HG03064 (cell line): ENCODE measurements around the gene ATP5MK.
A peak's percentile ranks its signal among the peaks of the same experiment; 100 is the strongest.
"Not testable (repeated sequence)": the region's sequence is repeated elsewhere in the genome, so short reads cannot be mapped to it uniquely, and the experiment has no call there.

Experiments used
- ATAC-seq: cut with Tn5 transposase; IDR thresholded peaks from one replicate; pipeline ENCODE4 v1.9.1; 2021; ENCODE audit warnings: low read depth; ENCODE audit not compliant: unreplicated experiment

ATP5MK gene, protein sequence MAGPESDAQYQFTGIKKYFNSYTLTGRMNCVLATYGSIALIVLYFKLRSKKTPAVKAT

DNA sequence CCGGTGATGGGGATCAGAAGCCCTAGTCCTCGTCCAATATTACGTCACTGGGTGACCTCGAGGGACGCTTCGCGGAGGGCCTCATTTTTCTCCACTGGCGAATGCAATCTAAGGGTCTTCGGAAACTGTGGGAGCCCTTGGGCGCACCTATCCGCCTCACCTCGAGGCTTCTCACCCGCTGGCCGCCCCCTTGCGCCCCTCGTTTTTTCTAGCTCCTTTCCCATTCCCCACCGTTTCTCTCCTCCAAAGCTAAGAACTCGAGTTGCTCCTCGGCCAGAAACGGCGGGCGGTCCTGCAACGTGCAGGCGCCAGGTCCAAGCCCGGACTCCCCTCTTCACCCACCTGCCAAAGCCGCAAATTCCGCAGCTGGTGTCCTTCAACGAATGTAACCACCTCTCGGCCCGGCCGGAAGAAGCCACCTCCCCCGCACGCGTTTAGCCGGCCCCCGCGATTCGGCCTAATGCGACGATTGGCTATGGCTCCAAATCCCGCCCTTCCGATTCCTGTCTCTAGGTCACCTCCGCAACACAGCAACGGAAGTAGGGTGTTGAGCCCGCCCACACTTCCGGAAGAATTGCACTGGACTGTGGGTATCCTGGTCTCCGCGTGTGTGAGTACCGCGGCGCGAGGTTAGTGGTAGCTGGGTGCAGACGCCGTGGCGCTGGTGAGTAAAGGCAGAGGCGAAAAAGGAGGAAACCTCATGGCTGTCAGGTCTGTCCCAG lies at the start of gene ATP5MK, which contains the start of gene PDCD11:
Gene ATP5MK (minus strand): TSS at position 409 of the 722 bp plus-strand sequence. CDS start 4,018 bp downstream, outside the sequence.
Gene PDCD11 (plus strand): TSS at position 560 of the 722 bp plus-strand sequence. CDS start 1,801 bp downstream, outside the sequence.
- ATAC-seq: peak; percentile 98

- no peak for ATAC-seq
Observed at GRCh38 chr10:103445366-103445765, 49.1 kb upstream of the ATP5MK start.

- no peak for ATAC-seq
Observed at GRCh38 chr10:103444478-103444877, 48.2 kb upstream of the ATP5MK start.

DNA sequence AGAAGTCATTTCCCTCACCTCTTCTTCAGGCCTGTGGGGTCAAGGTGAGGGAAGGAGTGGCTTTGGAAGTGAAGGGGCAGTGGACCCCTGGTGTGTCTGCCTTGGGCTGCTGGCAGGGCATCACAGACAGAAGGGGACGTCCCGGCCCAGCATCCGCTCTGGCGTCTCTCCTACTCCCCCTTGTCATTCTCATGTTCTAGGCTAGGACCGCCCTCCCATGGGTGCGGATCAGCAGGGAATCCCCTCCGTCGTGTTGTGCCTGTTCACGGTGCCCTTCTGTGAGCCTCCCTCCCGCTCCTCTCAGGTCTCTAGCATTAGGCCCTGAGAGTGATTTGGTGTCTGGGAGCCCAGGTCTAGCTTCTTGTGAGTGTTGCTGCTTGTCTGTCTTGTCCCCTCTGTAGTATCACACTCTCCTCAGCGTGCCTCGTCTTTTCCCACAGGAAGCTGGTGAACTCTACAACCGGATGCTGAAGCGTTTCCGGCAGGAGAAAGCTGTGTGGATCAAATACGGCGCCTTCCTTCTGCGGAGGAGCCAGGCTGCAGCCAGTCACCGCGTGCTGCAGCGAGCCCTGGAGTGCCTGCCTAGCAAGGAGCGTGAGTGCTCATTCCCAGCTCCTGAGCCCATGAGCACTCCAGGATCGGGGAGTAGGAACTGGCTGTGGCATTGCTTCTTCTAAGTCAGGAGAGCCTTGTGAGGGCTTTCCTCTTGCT lies 47.4 kb upstream of the ATP5MK start:
- ATAC-seq: no peak

- no peak for ATAC-seq
Observed at GRCh38 chr10:103442031-103442461, 45.8 kb upstream of the ATP5MK start.

GRCh38 chr10:103441611-103442010 lies 45.3 kb upstream of the ATP5MK start:
- ATAC-seq: no peak

DNA sequence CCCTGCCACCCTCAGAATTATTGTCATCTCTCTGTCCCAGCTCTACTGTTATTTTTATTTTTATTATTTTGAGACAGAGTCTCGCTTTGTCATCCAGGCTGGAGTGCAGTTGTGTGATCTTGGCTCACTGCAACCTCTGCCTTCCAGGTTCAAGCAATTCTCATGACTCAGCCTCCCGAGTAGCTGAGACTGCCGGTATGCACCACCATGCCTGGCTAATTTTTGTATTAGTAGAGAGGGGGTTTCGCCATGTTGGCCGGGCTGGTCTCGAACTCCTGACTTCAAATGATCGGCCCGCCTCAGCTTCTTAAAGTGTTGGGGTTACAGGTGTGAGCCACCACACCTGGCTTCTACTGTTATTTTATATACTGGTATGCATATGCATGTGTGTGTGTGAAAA lies 44.9 kb upstream of the ATP5MK start:
- ATAC-seq: no peak

GRCh38 chr10:103440416-103440815 lies 44.1 kb upstream of the ATP5MK start:
- ATAC-seq: no peak

- ATAC-seq: no peak
Observed at GRCh38 chr10:103439776-103440175, 43.5 kb upstream of the ATP5MK start.

GRCh38 chr10:103433858-103434257 lies 37.6 kb upstream of the ATP5MK start:
- no peak for ATAC-seq

DNA sequence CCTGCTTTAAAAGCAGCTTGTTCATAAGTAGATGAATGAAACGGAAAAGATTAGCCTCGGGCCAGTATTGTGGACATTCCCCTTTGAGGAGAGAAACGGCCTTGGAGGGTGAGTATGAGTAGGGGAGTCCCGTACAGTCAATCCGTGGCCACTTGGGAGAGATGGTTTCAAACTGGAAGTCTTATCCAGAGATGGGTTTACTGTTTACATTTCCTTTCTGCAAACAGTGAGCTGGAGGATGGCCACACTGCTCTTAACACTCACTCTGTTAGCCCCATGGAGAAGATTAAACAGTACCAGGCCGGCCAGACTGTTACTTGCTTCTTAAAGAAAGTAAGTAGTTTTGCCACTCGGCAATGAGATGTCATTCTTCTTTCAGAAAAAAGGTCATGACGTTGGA lies 35.6 kb upstream of the ATP5MK start:
- ATAC-seq: no peak

GRCh38 chr10:103429647-103430046 lies 33.4 kb upstream of the ATP5MK start:
- no peak for ATAC-seq

GRCh38 chr10:103428989-103429643 lies 32.8 kb upstream of the ATP5MK start:
- ATAC-seq: no peak

DNA sequence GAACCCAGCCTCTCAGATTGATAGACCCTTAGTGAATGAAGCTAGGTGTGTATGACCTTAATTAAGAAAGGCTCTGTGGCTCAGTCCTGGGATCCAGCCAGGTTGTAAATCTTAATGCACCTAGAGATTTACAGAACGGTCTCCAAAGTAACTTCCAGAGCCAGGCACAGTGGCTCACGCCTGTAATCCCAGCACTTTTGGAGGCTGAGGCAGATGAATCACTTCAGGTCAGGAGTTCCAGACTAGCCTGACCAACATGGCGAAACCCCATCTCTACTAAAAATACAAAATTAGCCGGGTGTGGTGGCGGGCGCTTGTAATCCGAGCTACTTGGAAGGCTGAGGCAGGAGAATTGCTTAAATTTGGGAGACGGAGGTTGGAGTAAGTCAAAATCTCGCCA lies 31.6 kb upstream of the ATP5MK start:
- ATAC-seq: no peak

GRCh38 chr10:103423748-103424147 lies 27.5 kb upstream of the ATP5MK start:
- no peak for ATAC-seq

DNA sequence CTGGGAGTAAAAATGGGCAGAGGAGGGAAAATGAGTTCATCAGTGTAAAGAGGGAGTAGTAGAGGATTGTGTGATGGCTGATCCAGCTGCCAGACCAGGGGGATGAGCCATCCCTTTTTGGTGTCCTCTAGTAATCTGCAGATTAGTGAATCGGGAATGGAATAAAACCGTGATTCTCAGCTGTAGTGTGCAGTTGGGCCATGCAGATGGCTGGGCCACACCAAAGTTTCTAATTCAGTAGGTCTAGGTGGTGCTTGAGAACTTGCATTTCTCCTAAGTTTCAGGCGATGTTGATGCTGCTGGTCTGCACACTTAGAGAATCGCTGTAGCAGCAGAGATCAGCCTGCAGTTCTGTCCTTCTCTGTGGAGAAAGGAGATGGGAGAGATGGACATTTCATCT lies 22.8 kb upstream of the ATP5MK start:
- no peak for ATAC-seq

DNA sequence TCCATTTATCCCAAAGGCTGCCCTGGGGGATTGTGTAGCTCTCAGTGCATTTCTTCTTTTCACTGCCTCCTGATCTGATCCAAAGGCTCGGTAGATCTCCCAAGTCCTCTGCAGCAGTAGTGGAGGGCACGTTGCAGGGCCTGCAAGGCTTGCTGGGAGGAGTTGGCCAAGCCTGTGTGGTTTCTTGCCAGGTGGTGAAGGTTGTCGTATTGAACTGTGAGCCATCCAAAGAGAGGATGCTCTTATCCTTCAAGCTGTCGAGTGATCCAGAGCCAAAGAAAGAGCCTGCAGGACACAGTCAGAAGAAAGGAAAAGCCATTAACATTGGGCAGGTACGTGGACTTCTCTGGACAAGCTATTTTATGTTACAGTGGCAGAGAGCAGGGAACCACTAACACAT lies 21.3 kb upstream of the ATP5MK start:
- ATAC-seq: no peak

GRCh38 chr10:103417148-103417469 lies 20.8 kb upstream of the ATP5MK start:
- ATAC-seq: not testable (repeated sequence)

GRCh38 chr10:103416436-103417147 lies 20.3 kb upstream of the ATP5MK start:
- no peak for ATAC-seq

DNA sequence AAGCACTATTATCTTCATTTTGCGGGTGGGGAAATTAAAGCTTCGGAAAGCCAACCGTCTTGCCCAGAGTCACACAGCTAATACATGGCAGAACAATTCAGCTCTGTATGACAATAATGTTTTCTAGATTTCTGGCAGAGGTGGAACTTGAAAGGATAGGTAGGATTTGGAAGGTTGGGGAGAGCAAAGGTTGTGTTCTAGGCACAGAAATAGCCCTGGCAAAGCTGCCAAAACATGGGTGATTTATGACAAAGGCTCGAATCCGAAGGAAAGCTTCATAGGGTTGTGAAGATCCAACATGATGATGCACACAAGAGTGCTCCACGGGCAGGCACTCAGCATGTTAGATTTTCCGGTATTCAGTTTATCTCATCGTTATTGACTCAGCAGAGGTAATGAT lies 19.3 kb upstream of the ATP5MK start:
- no peak for ATAC-seq

DNA sequence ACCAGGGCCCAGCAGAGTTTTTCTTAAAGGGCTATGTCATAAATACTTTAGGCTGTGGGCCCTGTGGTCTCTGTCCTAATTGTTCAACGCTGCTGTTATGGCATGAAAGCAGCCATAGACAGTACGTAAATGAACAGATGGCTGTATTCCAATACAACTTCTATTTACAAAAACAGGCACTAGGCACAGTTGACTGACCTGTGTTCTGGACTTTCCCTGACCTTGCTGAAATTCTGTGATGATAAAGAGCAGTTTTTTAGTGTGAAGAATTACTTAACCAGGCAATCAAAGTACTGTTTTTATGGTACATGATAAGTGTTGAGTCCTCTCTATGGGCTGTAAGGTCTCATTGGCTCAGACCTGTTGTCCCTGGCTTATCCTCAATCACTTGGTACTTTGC lies 17.3 kb upstream of the ATP5MK start:
- no peak for ATAC-seq
